HG03064 (cell line): ENCODE data around the gene TNFRSF18.
"Not testable (repeated sequence)": the region's sequence is repeated elsewhere in the genome, so short reads cannot be mapped to it uniquely, and the experiment has no call there.

Experiments used
- ATAC-seq: cut with Tn5 transposase; IDR thresholded peaks from one replicate; pipeline ENCODE4 v1.9.1; 2021; ENCODE audit warnings: low read depth; ENCODE audit not compliant: unreplicated experiment

The TNFRSF18 gene

DNA sequence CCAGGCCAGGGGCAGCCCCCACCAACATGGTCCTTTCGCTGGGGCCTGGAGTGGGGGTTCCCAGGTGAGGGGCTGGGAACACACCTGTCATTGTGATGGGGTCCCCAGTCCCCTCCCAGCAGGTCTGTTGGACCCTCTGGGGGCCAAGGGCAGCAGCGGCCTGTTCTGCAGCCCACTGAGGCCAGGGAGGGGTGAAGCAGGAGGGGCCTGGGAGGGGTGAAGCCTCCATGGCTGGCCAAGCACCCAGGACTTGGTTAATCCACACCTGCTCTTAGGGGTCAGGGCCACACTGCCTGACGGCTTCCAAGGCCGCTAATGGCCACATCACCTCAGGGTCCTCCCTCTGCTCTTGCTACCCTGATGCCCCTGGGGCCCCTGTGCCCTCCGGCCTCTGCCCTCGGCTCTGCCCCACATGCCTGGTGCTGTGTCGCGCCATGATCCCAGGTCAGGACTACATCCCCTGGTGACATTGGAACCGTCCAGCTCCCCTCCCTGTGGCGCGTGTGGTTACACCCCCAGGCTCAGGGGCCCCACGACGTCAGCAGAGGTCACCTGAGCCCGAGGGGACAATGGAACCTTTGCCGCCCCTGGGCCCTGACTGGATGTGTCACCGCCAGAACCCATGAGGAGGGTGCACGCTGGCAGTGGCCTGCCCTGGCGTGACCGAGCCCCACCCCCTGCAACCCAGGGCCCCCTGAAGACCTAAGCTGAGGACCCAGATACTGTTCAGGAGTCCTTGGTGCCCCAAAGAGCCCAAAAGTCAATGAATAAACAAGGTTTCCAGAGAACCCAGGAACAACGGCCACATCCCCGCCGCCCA lies 7.0 kb downstream of the TNFRSF18 start:
- no peak for ATAC-seq

DNA sequence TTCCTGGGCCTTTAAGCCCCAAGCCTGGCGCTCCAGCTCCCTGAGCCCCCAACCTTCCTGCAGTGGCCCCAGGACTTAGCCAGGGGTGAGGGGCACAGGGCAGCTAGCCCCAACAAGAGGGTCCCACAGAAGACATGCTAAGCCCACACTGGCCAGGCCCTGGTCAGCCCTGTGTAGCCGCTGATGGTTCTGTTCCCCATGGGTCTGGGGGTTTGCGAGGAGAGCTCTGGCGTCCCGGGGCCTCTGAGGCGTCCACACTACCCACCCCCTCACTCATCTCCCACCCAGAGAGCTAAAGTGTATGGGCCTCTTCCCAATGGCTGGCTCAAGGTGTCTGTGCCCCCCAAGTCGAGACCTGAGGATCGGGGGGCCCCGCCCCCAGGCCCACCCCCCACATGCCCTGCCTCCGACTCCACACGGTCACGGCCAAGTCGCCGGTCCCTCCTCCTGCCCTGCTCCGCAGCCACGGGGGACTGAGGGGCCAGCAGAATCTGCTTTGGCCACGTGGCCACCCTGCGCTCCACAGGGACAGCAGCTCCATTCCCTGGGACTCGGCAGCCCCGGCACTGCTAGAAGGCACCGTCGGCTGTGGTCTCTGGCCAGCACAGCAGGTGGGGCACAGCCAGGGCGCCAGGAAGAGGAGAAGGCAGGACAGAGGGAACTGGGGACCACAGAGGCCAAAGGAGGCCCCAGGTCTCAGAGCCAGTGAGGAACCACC lies 7.8 kb downstream of the TNFRSF18 start:
- no peak for ATAC-seq

DNA sequence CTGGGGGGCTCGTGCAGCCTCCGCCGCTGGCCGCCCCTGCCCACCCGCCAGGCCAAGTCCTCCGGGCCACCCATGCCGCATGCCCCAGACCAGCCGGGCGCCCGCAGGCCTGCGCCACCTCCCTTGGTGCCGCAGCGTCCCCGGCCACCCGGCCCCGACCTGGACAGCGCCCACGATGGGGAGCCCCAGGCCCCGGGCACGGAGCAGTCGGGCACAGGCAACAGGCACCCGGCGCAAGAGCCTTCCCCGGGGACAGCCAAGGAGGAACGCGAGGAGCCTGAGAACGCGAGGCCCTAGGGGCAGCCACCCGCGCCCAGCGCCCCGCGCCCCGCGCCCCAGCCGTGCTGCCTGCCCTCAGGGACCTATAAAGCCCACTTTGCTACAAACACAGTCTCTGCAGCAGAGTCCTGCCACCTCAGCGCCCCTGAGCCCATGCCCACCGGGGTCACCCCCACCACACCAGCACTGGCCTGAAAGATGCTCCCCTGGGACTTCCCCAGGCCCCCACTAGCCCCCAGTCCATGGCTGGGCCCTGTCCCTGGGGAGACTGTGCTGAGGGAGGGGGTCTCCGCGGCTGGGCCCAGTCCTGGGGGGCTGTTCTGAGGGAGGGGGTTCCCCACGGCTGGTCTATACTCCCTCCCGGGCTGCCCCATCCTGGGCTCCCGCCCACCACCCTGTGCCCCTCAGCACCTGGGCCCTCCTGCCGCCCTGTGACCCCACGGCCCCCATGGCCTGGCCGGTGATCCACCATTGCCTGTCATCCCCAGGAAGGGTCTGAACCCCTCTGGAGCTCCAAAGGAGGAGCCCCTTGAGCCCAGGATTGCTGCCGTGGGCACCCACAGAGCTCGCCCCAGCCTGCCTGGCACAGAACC lies 8.6 kb downstream of the TNFRSF18 start:
- ATAC-seq, result no peak

DNA sequence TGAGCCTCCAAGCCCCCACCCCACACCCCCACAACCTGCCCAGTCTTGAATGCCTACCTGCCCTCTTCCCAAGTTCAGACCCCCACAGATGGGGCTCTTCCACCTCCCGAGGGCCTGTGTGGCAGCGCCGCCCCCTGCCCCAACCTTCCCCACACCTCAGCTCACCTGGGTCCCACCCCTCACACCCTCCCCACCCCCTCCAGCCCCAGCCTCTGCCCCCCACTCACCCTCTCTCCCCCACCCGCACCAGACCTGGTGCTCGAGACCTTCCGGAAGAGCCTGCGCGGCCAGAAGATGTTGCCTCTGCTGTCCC lies 9.2 kb downstream of the TNFRSF18 start:
- no peak for ATAC-seq

DNA sequence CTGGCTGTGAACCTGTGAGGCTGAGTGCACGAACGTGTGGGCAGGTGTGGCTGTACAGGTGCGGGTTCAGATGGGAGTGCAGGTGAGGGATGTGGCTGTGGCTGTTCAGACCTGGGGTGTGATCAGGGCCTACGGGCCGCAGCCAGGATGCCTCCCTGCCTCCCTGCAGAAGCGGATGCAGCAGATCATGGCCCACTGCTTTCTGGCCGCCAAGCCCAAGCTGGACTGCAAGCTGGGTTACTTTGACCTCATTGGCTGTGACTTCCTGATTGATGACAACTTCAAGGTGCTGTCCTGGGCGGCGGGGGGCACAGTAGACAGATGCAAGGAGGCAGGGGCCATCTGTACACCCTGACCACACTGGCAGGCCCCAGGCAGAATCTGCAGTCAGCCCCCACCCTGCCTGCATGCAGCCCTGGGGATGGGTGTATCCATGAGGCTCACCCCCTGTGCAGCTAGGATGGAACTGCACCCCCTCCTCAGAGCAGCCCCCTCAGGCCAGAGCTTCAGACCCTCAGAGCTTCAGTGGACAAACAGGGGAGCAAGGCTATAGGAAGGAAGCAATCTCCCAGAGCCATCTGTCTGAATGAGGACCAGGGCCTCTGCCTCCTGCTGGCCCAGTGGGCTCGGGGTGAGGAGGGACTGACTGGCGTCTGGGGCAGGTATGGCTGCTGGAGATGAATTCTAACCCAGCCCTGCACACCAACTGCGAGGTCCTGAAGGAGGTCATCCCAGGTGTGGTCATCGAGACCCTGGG lies 9.8 kb downstream of the TNFRSF18 start:
- ATAC-seq, result no peak

DNA sequence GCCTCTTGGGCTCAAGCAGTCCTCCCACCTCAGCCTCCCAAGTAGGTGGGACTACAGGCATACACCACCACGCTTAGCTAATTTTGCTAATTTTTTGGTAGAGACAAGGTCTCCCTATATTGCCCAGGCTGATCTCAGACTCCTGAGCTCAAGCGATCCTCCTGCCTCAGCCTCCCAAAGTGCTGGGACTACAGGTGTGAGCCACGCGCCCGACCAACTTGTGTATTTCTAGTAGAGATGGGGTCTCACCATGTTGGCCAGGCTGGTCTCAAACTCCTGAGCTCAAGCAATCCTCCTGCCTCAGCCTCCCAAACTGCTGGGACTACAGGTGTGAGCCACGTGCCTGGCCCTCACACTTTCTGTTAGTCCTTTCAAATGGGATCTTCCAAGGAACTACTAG lies 10.7 kb downstream of the TNFRSF18 start:
- not testable (repeated sequence) for ATAC-seq

DNA sequence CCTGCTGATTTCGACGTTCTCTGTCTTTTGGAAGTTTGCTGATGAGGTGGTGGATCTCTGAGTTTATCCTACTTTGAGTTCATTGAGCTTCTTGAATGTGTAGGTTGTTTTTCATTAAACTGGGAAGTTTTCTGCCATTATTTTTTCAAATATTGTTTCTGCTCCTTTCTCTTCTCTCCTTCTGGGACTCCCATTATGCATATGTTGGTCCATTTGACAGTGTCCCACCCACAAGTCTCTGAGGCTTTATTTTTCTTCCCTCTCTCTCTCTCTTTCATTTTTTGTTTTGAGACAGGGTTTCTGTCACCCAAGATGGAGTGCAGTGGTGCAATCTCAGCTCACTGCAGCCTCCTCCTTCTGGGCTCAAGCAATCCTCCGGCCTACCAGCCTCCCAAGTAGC lies 11.7 kb downstream of the TNFRSF18 start:
- ATAC-seq, result no peak

DNA sequence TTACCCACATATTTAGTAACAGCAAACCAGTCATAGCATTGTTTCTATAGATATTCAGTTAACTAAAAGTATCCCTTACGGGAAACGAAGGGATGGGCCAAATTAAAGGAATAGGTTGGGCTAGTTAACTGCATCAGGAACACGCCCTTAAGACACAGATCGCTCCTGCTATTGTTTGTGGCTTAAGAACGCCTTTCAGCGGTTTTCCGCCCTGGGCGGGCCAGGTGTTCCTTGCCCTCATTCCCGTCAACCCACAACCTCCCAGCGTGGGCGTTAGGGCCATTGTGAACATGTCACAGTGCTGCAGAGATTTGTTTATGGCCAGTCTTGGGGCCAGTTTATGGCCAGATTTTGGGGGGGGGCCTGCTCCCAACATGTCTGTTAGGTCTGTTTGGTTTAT lies 14.7 kb downstream of the TNFRSF18 start:
- ATAC-seq, result no peak

DNA sequence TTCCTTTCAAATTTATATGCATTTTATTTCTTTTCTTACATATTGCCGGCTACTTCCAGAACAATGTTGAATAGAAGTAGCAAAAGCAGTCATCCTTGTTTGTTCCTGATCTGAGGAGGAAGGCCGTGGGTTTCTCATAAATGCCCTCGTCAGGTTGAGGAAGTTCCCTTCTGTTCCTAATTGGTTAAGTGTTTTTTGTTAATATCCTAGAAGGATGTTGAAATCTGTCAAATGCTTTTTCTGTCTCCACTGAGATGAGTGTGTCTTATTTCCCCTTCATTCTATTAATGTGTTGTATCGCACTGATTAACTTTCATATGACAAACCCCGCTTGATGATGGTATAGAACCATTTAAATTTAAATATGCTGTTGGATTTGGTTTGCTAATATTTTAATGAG lies 17.3 kb downstream of the TNFRSF18 start:
- no peak for ATAC-seq

DNA sequence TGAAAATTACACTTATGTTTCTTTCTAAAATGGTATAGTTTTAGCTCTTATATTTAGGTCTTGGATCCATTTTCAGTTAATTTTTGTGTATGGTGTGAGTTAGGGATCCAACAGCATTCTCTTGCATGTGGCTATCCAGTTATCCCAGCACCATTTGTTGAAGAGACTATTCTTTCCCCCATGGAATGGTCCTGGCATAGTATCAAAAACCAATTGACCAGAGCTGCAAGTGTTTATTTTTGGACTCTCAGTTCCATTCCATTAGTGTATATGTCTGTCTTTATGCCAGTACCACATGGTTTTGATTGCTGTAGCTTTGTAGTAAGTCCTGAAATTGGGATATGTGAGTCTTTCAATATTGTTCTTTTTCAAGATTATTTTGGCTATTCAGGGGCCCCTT lies 18.5 kb downstream of the TNFRSF18 start:
- no peak for ATAC-seq

DNA sequence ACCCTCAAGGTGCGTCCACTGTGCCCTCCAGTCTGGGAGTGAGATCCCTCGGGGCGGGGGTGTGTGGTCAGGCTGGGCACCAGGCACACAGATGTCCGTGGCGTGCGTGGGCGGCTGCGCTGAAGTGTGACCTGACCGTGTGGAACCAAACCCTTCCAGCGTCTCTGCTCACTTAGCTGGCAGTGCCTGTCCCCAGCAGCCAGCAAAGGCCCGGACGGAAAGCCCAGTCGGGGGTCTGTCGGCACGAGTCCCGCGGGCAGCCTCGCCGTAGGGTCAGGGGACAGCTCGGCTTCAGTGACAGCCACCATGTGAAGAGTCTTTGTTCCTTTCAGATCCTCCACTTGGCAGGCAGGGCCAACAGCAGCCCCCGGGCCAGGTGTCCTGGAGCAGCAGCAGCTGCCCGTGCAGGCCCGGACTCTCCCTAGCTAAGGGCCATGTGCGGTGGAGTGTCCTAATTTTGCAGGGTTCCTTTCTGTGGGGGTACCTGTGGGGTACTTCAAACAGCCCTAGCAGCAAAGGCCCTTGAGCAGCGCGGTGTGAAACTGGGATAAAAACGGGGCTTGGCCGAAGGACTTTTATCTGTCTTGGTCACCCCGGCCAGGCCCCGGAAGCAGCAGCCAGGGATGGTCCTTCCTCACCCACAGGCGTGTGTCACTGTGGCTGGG lies 21.2 kb downstream of the TNFRSF18 start:
- no peak for ATAC-seq

DNA sequence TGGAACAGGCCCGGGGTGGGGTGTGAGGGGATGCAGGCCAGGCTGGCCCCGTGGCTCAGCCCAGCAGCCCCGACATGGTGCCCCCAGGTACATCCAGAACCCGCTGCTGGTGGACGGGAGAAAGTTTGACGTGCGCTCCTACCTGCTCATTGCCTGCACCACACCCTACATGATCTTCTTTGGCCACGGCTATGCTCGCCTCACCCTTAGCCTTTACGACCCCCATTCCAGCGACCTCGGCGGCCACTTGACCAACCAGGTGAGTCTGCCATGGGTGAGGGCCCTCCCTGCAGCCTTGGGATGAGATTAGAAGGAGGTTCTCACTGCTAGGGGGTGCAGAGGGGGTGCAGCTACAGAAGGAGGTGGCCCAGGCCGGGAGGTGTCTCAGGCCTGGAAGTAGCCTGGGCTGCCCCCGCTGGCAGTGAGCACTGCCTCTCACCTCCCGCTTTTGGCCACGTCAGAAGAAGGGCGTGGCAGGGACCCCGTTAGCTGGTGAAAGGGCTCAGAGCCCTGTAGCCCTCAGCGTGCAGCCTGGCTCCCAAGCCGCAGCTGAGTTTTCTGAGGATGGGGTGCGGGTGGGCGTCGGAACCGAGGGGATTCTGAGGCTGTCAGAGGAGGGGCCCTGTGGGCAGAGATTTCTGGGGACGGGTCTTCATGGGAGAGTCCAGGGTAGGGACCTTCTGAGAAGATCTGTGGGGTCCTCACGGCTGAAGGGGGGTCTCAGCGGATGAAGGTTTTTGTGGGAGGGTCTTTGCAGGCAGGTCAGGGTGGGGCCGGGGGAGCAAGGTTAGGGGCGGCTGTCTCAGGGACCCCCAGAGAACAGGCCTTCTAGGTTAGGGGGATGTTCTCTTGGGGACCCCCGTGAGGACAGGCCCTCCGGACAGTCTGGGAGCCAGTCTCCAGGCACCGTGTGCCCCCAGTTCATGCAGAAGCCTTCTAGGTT lies 22.3 kb downstream of the TNFRSF18 start:
- no peak for ATAC-seq

DNA sequence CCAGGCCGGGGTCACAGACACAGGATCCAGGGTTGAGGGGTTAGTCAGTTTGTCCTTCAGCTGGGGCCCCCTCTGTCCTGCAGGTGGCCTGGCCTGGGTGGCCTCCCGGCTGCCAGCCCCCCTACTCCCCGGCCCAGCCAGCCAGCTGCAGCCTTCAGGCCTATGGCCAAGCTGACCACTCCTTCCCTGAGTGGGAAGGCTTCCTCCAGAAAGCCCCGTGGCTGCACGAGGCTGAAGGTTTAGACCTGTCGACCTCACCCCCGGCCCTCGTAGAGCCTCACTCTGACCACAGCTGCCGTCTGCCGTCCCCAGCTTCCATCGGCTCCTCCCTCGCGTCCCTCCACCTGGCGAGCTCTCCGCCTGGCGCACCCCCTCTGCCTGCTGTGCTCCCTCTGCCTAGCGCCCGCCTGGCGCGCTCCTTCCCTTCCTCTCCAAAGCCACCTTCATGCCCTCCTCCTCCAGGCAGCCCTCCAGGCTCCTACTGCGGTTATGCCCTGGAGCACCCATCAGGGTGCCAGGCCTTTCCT lies 23.1 kb downstream of the TNFRSF18 start:
- ATAC-seq, result no peak

DNA sequence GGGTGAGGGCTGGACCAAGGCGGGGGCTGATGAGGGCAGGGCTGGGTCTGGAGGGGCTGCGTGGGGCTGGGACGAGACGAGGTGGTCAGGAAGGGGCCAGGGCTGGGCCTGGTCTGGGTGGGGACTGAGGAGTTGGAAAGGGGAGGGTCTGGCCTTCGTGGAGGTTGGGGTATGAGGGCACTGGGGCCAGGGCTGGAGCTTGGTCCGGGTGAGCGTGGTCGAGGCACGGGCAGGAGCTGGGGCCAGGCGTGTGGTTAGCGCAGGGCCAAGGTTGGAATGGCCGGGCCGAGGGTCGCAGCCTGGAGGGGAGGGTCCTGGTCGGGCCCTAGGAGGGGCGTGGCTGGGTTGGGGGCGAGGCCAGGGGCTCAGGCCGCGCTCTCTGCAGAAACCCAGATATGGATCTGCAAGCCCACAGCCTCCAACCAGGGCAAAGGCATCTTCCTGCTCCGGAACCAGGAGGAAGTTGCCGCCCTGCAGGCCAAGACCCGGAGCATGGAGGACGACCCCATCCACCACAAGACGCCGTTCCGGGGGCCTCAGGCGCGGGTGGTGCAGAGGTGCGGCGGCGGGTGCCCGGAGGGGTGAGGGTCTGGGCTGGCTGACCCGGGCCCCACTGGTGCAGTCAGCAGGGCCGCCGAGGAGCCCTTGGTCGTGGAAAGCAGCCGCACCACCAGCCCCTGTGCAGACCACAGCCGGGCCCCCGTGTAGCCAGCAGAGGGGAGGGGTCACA lies 23.7 kb downstream of the TNFRSF18 start:
- ATAC-seq, result no peak

DNA sequence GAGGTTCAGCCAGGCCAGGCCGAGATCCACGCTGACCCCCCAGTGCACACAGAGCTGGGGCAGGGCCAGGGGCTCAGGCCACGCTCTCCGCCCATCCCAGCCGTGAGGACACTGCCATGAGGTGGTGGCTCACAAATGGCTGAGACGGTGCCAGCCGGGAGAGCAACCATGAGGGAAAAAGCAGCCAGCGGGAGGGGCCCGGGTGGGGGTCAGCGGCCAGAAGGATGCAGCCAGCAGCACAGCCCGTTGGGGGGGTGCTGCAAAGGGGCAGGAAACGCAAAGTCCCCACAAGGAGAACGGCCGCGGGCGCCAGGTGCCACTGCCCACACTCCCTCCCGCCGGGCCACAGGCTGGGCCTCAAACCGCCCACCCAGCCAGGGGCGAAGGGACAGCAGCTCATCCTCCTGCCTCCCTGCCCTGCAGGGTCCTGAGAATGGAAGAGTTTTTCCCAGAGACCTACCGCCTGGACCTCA lies 24.4 kb downstream of the TNFRSF18 start:
- ATAC-seq, result no peak

DNA sequence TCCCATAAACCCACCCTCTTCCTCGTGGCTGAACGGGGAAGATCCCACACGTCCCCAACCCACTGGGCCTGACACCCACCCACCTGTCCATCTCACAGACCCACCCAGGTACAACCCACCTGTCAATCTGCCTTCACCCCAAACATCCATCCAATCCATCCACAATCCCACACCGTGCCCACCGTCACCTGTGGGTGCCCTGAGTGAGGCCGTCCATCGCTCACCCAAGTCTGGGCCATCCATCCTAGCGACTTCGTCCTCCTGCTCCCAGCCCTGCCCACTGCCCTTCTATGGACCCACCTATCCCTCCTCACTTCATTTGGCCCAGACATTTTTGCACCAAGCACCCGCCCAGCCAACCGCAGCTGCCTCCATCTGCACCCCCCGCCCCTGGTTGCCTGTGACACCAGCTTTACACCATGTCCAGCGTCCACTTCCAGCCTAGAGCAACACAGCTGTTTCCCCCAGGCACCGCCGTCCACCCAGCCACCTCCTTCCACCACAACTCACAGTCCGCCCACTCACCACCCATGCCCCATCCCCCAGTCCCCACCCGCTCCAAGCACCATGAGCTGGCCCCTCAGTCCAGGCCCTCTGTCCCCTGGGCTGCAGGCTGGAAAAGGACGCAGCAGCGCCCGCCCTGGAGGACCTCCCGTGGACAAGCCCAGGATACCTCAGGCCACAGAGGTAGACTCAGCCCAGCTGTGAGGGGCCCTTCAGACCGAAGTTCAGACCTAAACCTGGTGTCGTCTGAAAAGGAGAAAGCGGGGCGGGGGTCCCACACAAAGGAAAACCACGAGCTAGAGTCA lies 25.1 kb downstream of the TNFRSF18 start:
- ATAC-seq, result no peak
